Mesothelial cell of epicardium (in vitro differentiated cells): ENCODE data around the gene GPR155. TPM values are rescaled to one million over a fixed set of nuclear protein-coding genes. Genes with fewer than 3 reads are reported as not detected.

Experiments
- DNase-seq, 2 experiments: peaks; one replicate each; pipeline ENCODE4 v3.0.0; 2021; ENCODE audit warnings: low spot score in 2 of 2; ENCODE audit not compliant: unreplicated experiment in 2 of 2
- H3K27ac Mint-ChIP-seq: 2 replicates; pipeline ENCODE4 v1.8.0; 2021; ENCODE audit warnings: mixed read lengths
- H3K27me3 Mint-ChIP-seq: 2 replicates; pipeline ENCODE4 v1.8.0; 2021; ENCODE audit warnings: low read depth, mixed read lengths
- H3K36me3 Mint-ChIP-seq: 2 replicates; pipeline ENCODE4 v1.8.0; 2021; ENCODE audit warnings: mixed read lengths
- H3K4me1 Mint-ChIP-seq: 2 replicates; pipeline ENCODE4 v1.8.0; 2021; ENCODE audit warnings: mixed read lengths
- H3K4me3 Mint-ChIP-seq: 2 replicates; pipeline ENCODE4 v1.8.0; 2021; ENCODE audit warnings: mild to moderate bottlenecking, moderate library complexity, mixed read lengths
- H3K9me3 Mint-ChIP-seq: 2 replicates; pipeline ENCODE4 v1.8.0; 2021; ENCODE audit warnings: mixed read lengths
- total RNA-seq: library from RNA; stranded (reverse); gene quantifications from 3 replicates; pipeline ENCODE4 v1.2.1, GENCODE V29; 2021
- TF ChIP-seq, protein P1 (sequence below): fragments of 200-600 bp; sonication (generic); IDR thresholded peaks from one replicate; pipeline ENCODE4 v1.5.0; 2021; ENCODE audit warnings: antibody characterized with exemption; ENCODE audit not compliant: unreplicated experiment

GPR155 gene
- total RNA-seq, 1 donor from 2014 or later, result 4.4 TPM

DNA sequence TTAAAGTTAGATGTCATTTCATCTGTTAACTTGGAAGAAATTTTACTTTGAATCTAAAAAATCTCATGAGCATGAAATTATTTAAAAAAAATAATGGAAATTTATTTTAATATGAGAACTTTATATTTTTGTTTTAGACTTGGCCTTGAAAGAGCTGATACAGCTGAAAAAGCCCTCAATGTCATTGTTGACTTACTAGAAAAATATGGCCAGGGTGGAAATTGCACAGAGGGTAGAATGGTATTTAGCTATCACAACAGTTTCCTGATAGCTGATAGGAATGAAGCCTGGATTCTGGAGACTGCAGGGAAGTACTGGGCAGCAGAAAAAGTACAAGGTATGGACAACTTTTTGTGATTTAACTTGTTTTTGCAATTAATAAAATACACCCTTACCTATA is 86.0 kb downstream of the GPR155 start:
- Mint-ChIP-seq H3K4me1 (peaks cover 11% of the 10 kb centered on the region), H3K36me3 (peaks cover 13% of the 10 kb centered on the region), H3K27ac (no peak overlapping the region), H3K9me3 (peaks cover 4% of the 10 kb centered on the region), H3K27me3 (no peaks in the 10 kb centered on the region), H3K4me3 (no peak overlapping the region)
- DNase-seq, result no peak
- TF ChIP-seq, protein P1, sequence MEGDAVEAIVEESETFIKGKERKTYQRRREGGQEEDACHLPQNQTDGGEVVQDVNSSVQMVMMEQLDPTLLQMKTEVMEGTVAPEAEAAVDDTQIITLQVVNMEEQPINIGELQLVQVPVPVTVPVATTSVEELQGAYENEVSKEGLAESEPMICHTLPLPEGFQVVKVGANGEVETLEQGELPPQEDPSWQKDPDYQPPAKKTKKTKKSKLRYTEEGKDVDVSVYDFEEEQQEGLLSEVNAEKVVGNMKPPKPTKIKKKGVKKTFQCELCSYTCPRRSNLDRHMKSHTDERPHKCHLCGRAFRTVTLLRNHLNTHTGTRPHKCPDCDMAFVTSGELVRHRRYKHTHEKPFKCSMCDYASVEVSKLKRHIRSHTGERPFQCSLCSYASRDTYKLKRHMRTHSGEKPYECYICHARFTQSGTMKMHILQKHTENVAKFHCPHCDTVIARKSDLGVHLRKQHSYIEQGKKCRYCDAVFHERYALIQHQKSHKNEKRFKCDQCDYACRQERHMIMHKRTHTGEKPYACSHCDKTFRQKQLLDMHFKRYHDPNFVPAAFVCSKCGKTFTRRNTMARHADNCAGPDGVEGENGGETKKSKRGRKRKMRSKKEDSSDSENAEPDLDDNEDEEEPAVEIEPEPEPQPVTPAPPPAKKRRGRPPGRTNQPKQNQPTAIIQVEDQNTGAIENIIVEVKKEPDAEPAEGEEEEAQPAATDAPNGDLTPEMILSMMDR, result no peak

DNA sequence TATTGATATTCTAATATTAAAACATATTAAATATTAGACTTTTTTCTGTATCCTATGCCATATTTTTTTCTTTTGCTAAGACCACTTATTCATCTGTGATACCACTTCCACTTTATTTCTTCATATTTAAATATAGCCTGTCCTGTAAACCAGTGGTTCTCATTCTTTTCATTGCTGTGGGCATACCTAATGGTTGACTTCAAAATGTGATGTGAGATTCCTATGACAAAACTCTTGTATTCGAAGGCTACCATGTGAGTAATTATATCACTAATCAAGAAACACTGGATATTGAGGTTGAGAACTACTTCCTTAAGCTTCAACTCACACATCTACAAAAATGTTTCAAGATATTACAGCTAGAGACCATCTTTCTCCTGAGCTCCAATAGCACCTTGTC is 87.7 kb downstream of the GPR155 start:
- no peak overlapping the region for H3K4me3 Mint-ChIP-seq
- H3K27me3 Mint-ChIP-seq, result no peaks in the 10 kb centered on the region
- H3K9me3 Mint-ChIP-seq, result peaks cover 4% of the 10 kb centered on the region
- peaks cover 13% of the 10 kb centered on the region for H3K36me3 Mint-ChIP-seq
- H3K4me1 Mint-ChIP-seq, result peaks cover 20% of the 10 kb centered on the region
- no peak overlapping the region for H3K27ac Mint-ChIP-seq
- TF ChIP-seq, protein P1, result no peak
- no peak for DNase-seq

DNA sequence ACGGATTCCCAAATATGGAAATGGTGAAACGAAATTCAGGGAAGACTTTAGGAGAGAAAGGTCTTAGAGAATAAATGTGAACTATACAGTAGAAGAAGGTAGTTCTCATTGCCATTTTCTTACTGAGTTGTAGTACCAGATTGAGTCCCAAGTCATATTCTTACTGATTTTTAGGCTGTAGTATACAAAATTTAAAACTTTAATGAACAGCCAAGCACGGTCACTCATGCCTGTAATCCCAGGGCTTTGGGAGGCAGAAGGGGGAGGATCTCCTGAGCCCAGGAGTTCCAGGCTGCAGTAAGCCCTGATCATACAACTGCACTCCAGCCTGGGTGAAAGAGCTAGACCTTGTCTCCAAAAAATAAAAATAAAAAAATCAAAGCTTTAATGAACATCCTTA is 89.1 kb downstream of the GPR155 start:
- DNase-seq, result no peak
- Mint-ChIP-seq H3K4me1 (peaks cover 30% of the 10 kb centered on the region), H3K9me3 (no peaks in the 10 kb centered on the region), H3K27ac (no peak overlapping the region), H3K27me3 (no peaks in the 10 kb centered on the region), H3K4me3 (no peak overlapping the region), H3K36me3 (peaks cover 4% of the 10 kb centered on the region)
- TF ChIP-seq, protein P1, result no peak

GRCh38 chr2:174395969-174396630 is 90.7 kb downstream of the GPR155 start:
- H3K27me3 Mint-ChIP-seq, result no peaks in the 10 kb centered on the region
- TF ChIP-seq, protein P1, result no peak
- DNase-seq, result no peak
- H3K9me3 Mint-ChIP-seq, result no peaks in the 10 kb centered on the region
- H3K27ac Mint-ChIP-seq, result peak overlapping the region; percentile 98
- peaks cover 33% of the 10 kb centered on the region for H3K4me1 Mint-ChIP-seq
- peaks cover 11% of the 10 kb centered on the region for H3K36me3 Mint-ChIP-seq
- H3K4me3 Mint-ChIP-seq, result peak overlapping the region; percentile 96

GRCh38 chr2:174395284-174395968 is 91.4 kb downstream of the GPR155 start, which contains the start of gene SCRN3:
SCRN3 (plus strand) TSS chr2:174395730; CDS start chr2:174398284, 2,554 bp downstream.
- Mint-ChIP-seq H3K36me3 (peaks cover 17% of the 10 kb centered on the region), H3K27me3 (no peaks in the 10 kb centered on the region), H3K27ac (peak within 1 kb of the TSS; percentile 98), H3K4me1 (peaks cover 33% of the 10 kb centered on the region), H3K9me3 (no peaks in the 10 kb centered on the region), H3K4me3 (peak within 1 kb of the TSS; percentile 96)
- DNase-seq, result peak; percentile 53 to 77
- TF ChIP-seq, protein P1, result no peak
